ENCODE measurements around the gene TCP10L.

DNA sequence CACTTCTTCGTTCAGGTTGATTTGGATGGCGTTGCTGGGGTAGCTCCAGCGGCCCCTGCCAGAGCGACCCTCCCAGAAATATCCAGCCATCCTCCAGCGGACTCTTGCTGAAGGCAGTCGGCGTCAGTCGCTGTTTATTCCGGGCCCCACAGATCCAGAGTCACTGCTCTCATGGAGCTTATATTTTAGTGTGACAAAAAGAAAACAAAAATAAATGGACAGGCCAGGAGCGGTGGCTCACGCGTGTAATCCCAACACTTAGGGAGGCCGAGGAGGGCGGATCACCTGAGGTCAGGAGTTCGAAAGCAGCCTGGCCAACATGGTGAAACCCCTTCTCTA lies 27.6 kb upstream of the TCP10L start:
- TF ChIP-seq POLR2A (IDR thresholded peaks at IDR 0.05; ENCODE audit: insufficient read depth in 1 of 2, low read depth in 2 of 2, low read length in 2 of 2): no peak
- TF ChIP-seq ZNF24 (IDR thresholded peaks at IDR 0.05): no peak
- TF ChIP-seq ZNF607 (CRISPR knock-in tag; IDR thresholded peaks at IDR 0.05; ENCODE audit: borderline replicate concordance): no peak
- no peak for TF ChIP-seq SOX5 (CRISPR knock-in tag; IDR thresholded peaks at IDR 0.05; ENCODE audit: borderline replicate concordance)
- no peak for TF ChIP-seq EZH2 (conservative IDR thresholded peaks at IDR 0.05; ENCODE audit: low read depth, low read length)
- no peak for TF ChIP-seq REPIN1 (CRISPR knock-in tag; IDR thresholded peaks at IDR 0.05; ENCODE audit: borderline replicate concordance, low read depth)
- TF ChIP-seq KLF6 (CRISPR knock-in tag; IDR thresholded peaks at IDR 0.05): no peak
- TF ChIP-seq PRDM10 (CRISPR knock-in tag; IDR thresholded peaks at IDR 0.05; ENCODE audit: low read depth): no peak
- TF ChIP-seq BHLHE40 (IDR thresholded peaks at IDR 0.05; ENCODE audit: low read length): no peak
- no peak for TF ChIP-seq CBX1 (IDR thresholded peaks at IDR 0.05; ENCODE audit: low read depth)
- no peak for TF ChIP-seq SP1 (IDR thresholded peaks at IDR 0.05)
- no peak for TF ChIP-seq SP1 (CRISPR knock-in tag; IDR thresholded peaks at IDR 0.05)
- TF ChIP-seq POGZ (CRISPR knock-in tag; IDR thresholded peaks at IDR 0.05): no peak

Data from HepG2 (cell line).